ENCODE measurements around the gene SDF2L1. TPM values are rescaled to one million over a fixed set of nuclear protein-coding genes. Genes with fewer than 3 reads are reported as not detected.

SDF2L1 gene
- total and polyA plus RNA-seq, 2 of the 13 experiments (the other 11 are each of a cell fraction or from before 2014, with no cell fraction given), result 18.0 to 57.4 TPM

GRCh38 chr22:21639359-21639758 is 2.7 kb upstream of the SDF2L1 start:
- 64% methylated on average over 4 of the region's 4 CpGs for WGBS (ENCODE audit: low lambda C conversion rate)
- in situ Hi-C loops (cut with HindIII; ENCODE audit: extremely low pct_ligation_motif_present, low pct_unique_long_range_greater_than_20kb), result no loop called here

More at GRCh38 chr22:21639359-21639758, 2.7 kb upstream of the SDF2L1 start:
- Histone ChIP-seq H3K36me3 (replicated peaks in 1 of 2; ENCODE audit: control insufficient read depth in 1 of 2, insufficient read depth in 2 of 2, low read length in 2 of 2) (peaks cover 0 to 4% of the 10 kb centered on the region in 2 experiments; a peak in 1 of 5 replicates), H3K79me2 (ENCODE audit: insufficient read depth, low read length) (peaks cover 8% of the 10 kb centered on the region), H3K27ac (ENCODE audit: extremely low read length, insufficient read depth, low read length) (peak overlapping the region; percentile 39), H4K20me1 (ENCODE audit: insufficient read depth, low read length) (no peaks in the 10 kb centered on the region), H3K4me2 (ENCODE audit: low read depth, low read length) (no peak overlapping the region), H2AFZ (ENCODE audit: low read length) (no peak overlapping the region), H3K27me3 (ENCODE audit: control insufficient read depth in 1 of 2, insufficient read depth in 2 of 2, low read length in 2 of 2) (peaks cover 0 to 4% of the 10 kb centered on the region in 2 experiments; a peak in 2 of 5 replicates), H3K4me1 (ENCODE audit: insufficient read depth, low read length) (peaks cover 73% of the 10 kb centered on the region), H3K4me3 (replicated peaks in 1 of 3; ENCODE audit: insufficient read depth in 1 of 3, low read depth in 2 of 3, low read length in 3 of 3) (no peak overlapping the region), H3K9me3 (ENCODE audit: low read length) (no peaks in the 10 kb centered on the region), H3K9ac (ENCODE audit: insufficient read depth, low read depth, low read length) (no peak overlapping the region)
- TF ChIP-seq MIER3 (CRISPR knock-in tag; IDR thresholded peaks at IDR 0.05; ENCODE audit: borderline replicate concordance) (no peak), ATF4 (CRISPR knock-in tag; IDR thresholded peaks at IDR 0.05) (no peak), ZSCAN31 (CRISPR knock-in tag; IDR thresholded peaks at IDR 0.05; ENCODE audit: low read depth) (no peak), CREM (IDR thresholded peaks at IDR 0.05) (no peak), CREM (CRISPR knock-in tag; IDR thresholded peaks at IDR 0.05) (no peak), ZNF382 (CRISPR knock-in tag; IDR thresholded peaks at IDR 0.05; ENCODE audit: borderline replicate concordance) (no peak), BRF2 (CRISPR knock-in tag; IDR thresholded peaks at IDR 0.05) (no peak), PRMT3 (CRISPR knock-in tag; IDR thresholded peaks at IDR 0.05; ENCODE audit: borderline replicate concordance, low read depth) (no peak)
- CTCF ChIA-PET (ENCODE audit: low intra/inter-chr PET ratio, low total read pairs), result no interaction called here
- no peak for FAIRE-seq
- no peak for ATAC-seq
- BruUV-seq (replicated peaks), result no TSS peak
- POLR2A ChIA-PET, result no interaction called here
- no peak for DNase-seq (ENCODE audit: low spot score)
- intact Hi-C loops (cut with micrococcal nuclease; ENCODE audit: unreplicated experiment), result no loop called here
